Mesodermal cell (in vitro differentiated cells): ENCODE measurements around the gene POU2AF2.
"Not testable (repeated sequence)": the region's sequence is repeated elsewhere in the genome, so short reads cannot be mapped to it uniquely, and the experiment has no call there.

ENCODE experiments used
- H3K27ac ChIP-seq: 2 replicates; pipeline ENCODE4 v1.7.0; 2013; ENCODE audit warnings: mild to moderate bottlenecking, low read depth, low read length, moderate library complexity; ENCODE audit not compliant: severe bottlenecking
- H3K36me3 ChIP-seq: 2 replicates; pipeline ENCODE4 v1.7.1; 2013; ENCODE audit warnings: mild to moderate bottlenecking, low read length, moderate library complexity; ENCODE audit not compliant: control insufficient read depth, insufficient read depth
- H3K4me1 ChIP-seq: one replicate; pipeline ENCODE4 v1.7.1; 2013; ENCODE audit warnings: mild to moderate bottlenecking, low read length; ENCODE audit not compliant: insufficient read depth, control insufficient read depth, poor library complexity, severe bottlenecking
- H3K4me3 ChIP-seq: 2 replicates; pipeline ENCODE4 v1.7.0; 2013; ENCODE audit warnings: low read length, control low read depth, mild to moderate bottlenecking; ENCODE audit not compliant: insufficient read depth, poor library complexity, severe bottlenecking; ENCODE audit errors: extremely low read depth
- H3K9me3 ChIP-seq: 2 replicates; pipeline ENCODE4 v1.7.1; 2013; ENCODE audit warnings: mild to moderate bottlenecking, low read length, moderate library complexity; ENCODE audit not compliant: control insufficient read depth
- WGBS, 2 experiments: methylation state at CpG; one replicate each; pipeline ENCODE4 v1.1.5; 2013; ENCODE audit warnings: missing lambda C conversion rate in 2 of 2; ENCODE audit not compliant: insufficient coverage in 2 of 2; 5-methylcytosine and 5-hydroxymethylcytosine counted together

The POU2AF2 gene

GRCh38 chr11:111253630-111254029 is 8.1 kb downstream of the POU2AF2 start:
- Histone ChIP-seq H3K4me1 (no peaks in the 10 kb centered on the region), H3K27ac (no peak overlapping the region), H3K9me3 (no peaks in the 10 kb centered on the region), H3K36me3 (no peaks in the 10 kb centered on the region), H3K4me3 (no peak overlapping the region)
- WGBS, 2 experiments = 80 to 91% methylated on average over 3 to 5 of the region's 5 CpGs

- Histone ChIP-seq H3K4me1 (no peaks in the 10 kb centered on the region), H3K9me3 (no peaks in the 10 kb centered on the region), H3K36me3 (no peaks in the 10 kb centered on the region), H3K4me3 (no peak overlapping the region), H3K27ac (no peak overlapping the region)
- 83 to 100% methylated on average over 2 of the region's 4 CpGs for WGBS, 2 experiments
Observed at GRCh38 chr11:111258046-111258445, 12.5 kb downstream of the POU2AF2 start.

GRCh38 chr11:111259896-111260295 is 14.4 kb downstream of the POU2AF2 start:
- WGBS, 2 experiments = 82 to 85% methylated on average over 3 of the region's 4 CpGs
- no peaks in the 10 kb centered on the region for H3K36me3 ChIP-seq
- H3K9me3 ChIP-seq = no peaks in the 10 kb centered on the region

GRCh38 chr11:111260811-111261210 is 15.3 kb downstream of the POU2AF2 start:
- Histone ChIP-seq H3K4me3 (no peak overlapping the region), H3K27ac (no peak overlapping the region), H3K9me3 (no peaks in the 10 kb centered on the region), H3K4me1 (no peaks in the 10 kb centered on the region), H3K36me3 (no peaks in the 10 kb centered on the region)
- WGBS, 2 experiments = 88 to 91% methylated on average over 4 of the region's 4 CpGs

More at GRCh38 chr11:111259896-111260295, 14.4 kb downstream of the POU2AF2 start:
- Histone ChIP-seq H3K27ac (no peak overlapping the region), H3K4me3 (no peak overlapping the region), H3K4me1 (no peaks in the 10 kb centered on the region)

- Histone ChIP-seq H3K27ac (no peak overlapping the region), H3K4me3 (no peak overlapping the region), H3K4me1 (no peaks in the 10 kb centered on the region), H3K36me3 (no peaks in the 10 kb centered on the region), H3K9me3 (no peaks in the 10 kb centered on the region)
- 84 to 89% methylated on average over 1 of the region's 1 CpG for WGBS, 2 experiments
Observed at GRCh38 chr11:111264646-111265045, 19.1 kb downstream of the POU2AF2 start.

GRCh38 chr11:111265421-111265820 is 19.9 kb downstream of the POU2AF2 start:
- no peak overlapping the region for H3K4me3 ChIP-seq
- H3K36me3 ChIP-seq = no peaks in the 10 kb centered on the region
- WGBS, 2 experiments = 100% methylated on average over 1 to 2 of the region's 2 CpGs
- H3K27ac ChIP-seq = no peak overlapping the region
- no peaks in the 10 kb centered on the region for H3K9me3 ChIP-seq
- H3K4me1 ChIP-seq = no peaks in the 10 kb centered on the region

- not testable (repeated sequence) for H3K27ac ChIP-seq, H3K36me3 ChIP-seq, H3K4me1 ChIP-seq, H3K4me3 ChIP-seq, H3K9me3 ChIP-seq
- WGBS, 2 experiments = no CpG with 5 or more reads among the region's 4 CpGs
Observed at GRCh38 chr11:111268303-111268702, 22.8 kb downstream of the POU2AF2 start.

GRCh38 chr11:111269146-111269868 is 23.8 kb downstream of the POU2AF2 start:
- Histone ChIP-seq H3K4me3 (no peak overlapping the region), H3K4me1 (no peaks in the 10 kb centered on the region), H3K9me3 (no peaks in the 10 kb centered on the region), H3K36me3 (no peaks in the 10 kb centered on the region), H3K27ac (no peak overlapping the region)
- WGBS, 2 experiments = 76 to 82% methylated on average over 3 to 4 of the region's 5 CpGs

- Histone ChIP-seq H3K27ac (no peak overlapping the region), H3K4me1 (no peaks in the 10 kb centered on the region), H3K4me3 (no peak overlapping the region), H3K36me3 (no peaks in the 10 kb centered on the region), H3K9me3 (no peaks in the 10 kb centered on the region)
- WGBS, 2 experiments = no CpG with 5 or more reads among the region's 3 CpGs
Observed at GRCh38 chr11:111272420-111272819, 26.9 kb downstream of the POU2AF2 start.

- no peaks in the 10 kb centered on the region for H3K9me3 ChIP-seq
- H3K27ac ChIP-seq = no peak overlapping the region
- WGBS, 2 experiments = 83 to 100% methylated on average over 1 to 3 of the region's 3 CpGs
- no peaks in the 10 kb centered on the region for H3K36me3 ChIP-seq
- H3K4me1 ChIP-seq = no peaks in the 10 kb centered on the region
- H3K4me3 ChIP-seq = no peak overlapping the region
Observed at GRCh38 chr11:111282562-111283075, 37.1 kb downstream of the POU2AF2 start.

GRCh38 chr11:111283945-111284481 is 38.5 kb downstream of the POU2AF2 start:
- H3K4me3 ChIP-seq = no peak overlapping the region
- H3K9me3 ChIP-seq = no peaks in the 10 kb centered on the region
- H3K36me3 ChIP-seq = no peaks in the 10 kb centered on the region
- WGBS, 2 experiments = 92 to 93% methylated on average over 24 to 33 of the region's 33 CpGs
- no peaks in the 10 kb centered on the region for H3K4me1 ChIP-seq
- no peak overlapping the region for H3K27ac ChIP-seq
